ENCODE measurements around the gene PLCB1.

DNA sequence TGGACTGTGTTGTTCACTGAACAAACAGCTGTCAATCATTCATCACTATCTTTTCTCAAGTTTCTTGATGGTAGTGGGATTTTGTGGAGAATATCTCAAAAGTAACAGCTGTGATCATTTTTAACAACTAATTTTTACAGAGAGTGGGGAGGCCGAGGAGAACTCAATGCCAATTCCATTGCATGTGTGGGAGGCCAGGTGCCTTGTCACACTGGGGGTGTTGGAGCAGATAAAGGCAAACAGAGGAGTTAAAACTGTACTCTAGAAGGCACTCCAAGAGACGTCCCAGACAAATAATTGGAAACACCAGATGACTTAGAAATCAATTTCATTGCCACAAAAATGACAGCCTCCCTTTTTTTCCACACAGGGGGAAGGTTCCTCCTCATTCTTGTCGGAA, 669.6 kb downstream of the PLCB1 start:
- no peak for TF ChIP-seq CTCF (IDR thresholded peaks at IDR 0.05 in 2 of 3, conservative IDR thresholded peaks at IDR 0.05 in 1 of 3; ENCODE audit: control insufficient read depth in 2 of 3, extremely low read depth in 1 of 3, insufficient read depth in 1 of 3, low read depth in 3 of 3, low read length in 3 of 3)
- no peak for TF ChIP-seq GATAD2B (conservative IDR thresholded peaks at IDR 0.05; ENCODE audit: low read depth)
- TF ChIP-seq EZH2 (IDR thresholded peaks at IDR 0.05; ENCODE audit: borderline replicate concordance, control insufficient read depth, low read depth, low read length): no peak
- no peak for TF ChIP-seq EP300 (IDR thresholded peaks at IDR 0.05; ENCODE audit: borderline replicate concordance in 1 of 2, control insufficient read depth in 1 of 2, low read depth in 2 of 2, low read length in 2 of 2)
- TF ChIP-seq, protein P1, sequence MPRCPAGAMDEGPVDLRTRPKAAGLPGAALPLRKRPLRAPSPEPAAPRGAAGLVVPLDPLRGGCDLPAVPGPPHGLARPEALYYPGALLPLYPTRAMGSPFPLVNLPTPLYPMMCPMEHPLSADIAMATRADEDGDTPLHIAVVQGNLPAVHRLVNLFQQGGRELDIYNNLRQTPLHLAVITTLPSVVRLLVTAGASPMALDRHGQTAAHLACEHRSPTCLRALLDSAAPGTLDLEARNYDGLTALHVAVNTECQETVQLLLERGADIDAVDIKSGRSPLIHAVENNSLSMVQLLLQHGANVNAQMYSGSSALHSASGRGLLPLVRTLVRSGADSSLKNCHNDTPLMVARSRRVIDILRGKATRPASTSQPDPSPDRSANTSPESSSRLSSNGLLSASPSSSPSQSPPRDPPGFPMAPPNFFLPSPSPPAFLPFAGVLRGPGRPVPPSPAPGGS (IDR thresholded peaks at IDR 0.05; ENCODE audit: borderline replicate concordance, insufficient read depth, low read depth, low read length, poor library complexity, severe bottlenecking): no peak
- no peak for TF ChIP-seq SREBF2 (IDR thresholded peaks at IDR 0.05; ENCODE audit: low read length)
- TF ChIP-seq POLR2A (IDR thresholded peaks at IDR 0.05; ENCODE audit: low read depth, low read length): no peak
- TF ChIP-seq, protein P2, sequence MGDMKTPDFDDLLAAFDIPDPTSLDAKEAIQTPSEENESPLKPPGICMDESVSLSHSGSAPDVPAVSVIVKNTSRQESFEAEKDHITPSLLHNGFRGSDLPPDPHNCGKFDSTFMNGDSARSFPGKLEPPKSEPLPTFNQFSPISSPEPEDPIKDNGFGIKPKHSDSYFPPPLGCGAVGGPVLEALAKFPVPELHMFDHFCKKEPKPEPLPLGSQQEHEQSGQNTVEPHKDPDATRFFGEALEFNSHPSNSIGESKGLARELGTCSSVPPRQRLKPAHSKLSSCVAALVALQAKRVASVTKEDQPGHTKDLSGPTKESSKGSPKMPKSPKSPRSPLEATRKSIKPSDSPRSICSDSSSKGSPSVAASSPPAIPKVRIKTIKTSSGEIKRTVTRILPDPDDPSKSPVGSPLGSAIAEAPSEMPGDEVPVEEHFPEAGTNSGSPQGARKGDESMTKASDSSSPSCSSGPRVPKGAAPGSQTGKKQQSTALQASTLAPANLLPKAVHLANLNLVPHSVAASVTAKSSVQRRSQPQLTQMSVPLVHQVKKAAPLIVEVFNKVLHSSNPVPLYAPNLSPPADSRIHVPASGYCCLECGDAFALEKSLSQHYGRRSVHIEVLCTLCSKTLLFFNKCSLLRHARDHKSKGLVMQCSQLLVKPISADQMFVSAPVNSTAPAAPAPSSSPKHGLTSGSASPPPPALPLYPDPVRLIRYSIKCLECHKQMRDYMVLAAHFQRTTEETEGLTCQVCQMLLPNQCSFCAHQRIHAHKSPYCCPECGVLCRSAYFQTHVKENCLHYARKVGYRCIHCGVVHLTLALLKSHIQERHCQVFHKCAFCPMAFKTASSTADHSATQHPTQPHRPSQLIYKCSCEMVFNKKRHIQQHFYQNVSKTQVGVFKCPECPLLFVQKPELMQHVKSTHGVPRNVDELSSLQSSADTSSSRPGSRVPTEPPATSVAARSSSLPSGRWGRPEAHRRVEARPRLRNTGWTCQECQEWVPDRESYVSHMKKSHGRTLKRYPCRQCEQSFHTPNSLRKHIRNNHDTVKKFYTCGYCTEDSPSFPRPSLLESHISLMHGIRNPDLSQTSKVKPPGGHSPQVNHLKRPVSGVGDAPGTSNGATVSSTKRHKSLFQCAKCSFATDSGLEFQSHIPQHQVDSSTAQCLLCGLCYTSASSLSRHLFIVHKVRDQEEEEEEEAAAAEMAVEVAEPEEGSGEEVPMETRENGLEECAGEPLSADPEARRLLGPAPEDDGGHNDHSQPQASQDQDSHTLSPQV (IDR thresholded peaks at IDR 0.05): no peak
